SK-N-SH treated with all-trans-retinoic acid at 6 μM for 48 hours (cell line): ENCODE data around the gene IFRD2.

ENCODE experiments used
- ATAC-seq: fragments of 200-7000 bp; cut with Tn5 transposase; 3 replicates; pipeline ENCODE4 v1.9.1; 2020; ENCODE audit warnings: mild to moderate bottlenecking, moderate library complexity
- ARNTL ChIP-seq: fragments of 450-650 bp; formaldehyde crosslinking; IDR thresholded peaks from 2 replicates; pipeline ENCODE4 v1.5.0; 2020; ENCODE audit warnings: low read depth, mild to moderate bottlenecking, moderate library complexity, borderline replicate concordance
- BACH2 ChIP-seq: fragments of 250-450 bp; sonication (Bioruptor Pico); IDR thresholded peaks from 2 replicates; pipeline ENCODE4 v1.9.0; 2021; ENCODE audit warnings: mild to moderate bottlenecking, borderline replicate concordance
- CSDC2 ChIP-seq: fragments of 250-450 bp; sonication (Bioruptor Pico); IDR thresholded peaks from 2 replicates; pipeline ENCODE4 v1.5.0; 2020; ENCODE audit warnings: mild to moderate bottlenecking, moderate library complexity
- ESRRG ChIP-seq: fragments of 250-450 bp; sonication (Bioruptor Pico); IDR thresholded peaks from 2 replicates; pipeline ENCODE4 v1.6.1; 2021; ENCODE audit warnings: mild to moderate bottlenecking
- GLIS3 ChIP-seq: fragments of 250-450 bp; sonication (Bioruptor Pico); IDR thresholded peaks from 2 replicates; pipeline ENCODE4 v1.5.0; 2020; ENCODE audit warnings: mild to moderate bottlenecking, moderate library complexity
- ISL1 ChIP-seq: fragments of 250-450 bp; sonication (Bioruptor Pico); IDR thresholded peaks from 2 replicates; pipeline ENCODE4 v2.1.2; 2022; ENCODE audit warnings: mild to moderate bottlenecking, moderate library complexity
- OSR1 ChIP-seq: fragments of 250-450 bp; sonication (Bioruptor Pico); IDR thresholded peaks from 2 replicates; pipeline ENCODE4 v1.8.0; 2022; ENCODE audit warnings: moderate library complexity, mild to moderate bottlenecking, inconsistent platforms
- PPARA ChIP-seq: fragments of 250-450 bp; sonication (Bioruptor Pico); IDR thresholded peaks from 2 replicates; pipeline ENCODE4 v1.5.0; 2020; ENCODE audit warnings: mild to moderate bottlenecking, borderline replicate concordance
- RARB ChIP-seq: fragments of 250-450 bp; sonication (Bioruptor Pico); IDR thresholded peaks from 2 replicates; pipeline ENCODE4 v1.8.0; 2021; ENCODE audit warnings: mild to moderate bottlenecking, moderate library complexity
- SNAI2 ChIP-seq: fragments of 250-450 bp; sonication (Bioruptor Pico); IDR thresholded peaks from 2 replicates; pipeline ENCODE4 v1.5.0; 2020; ENCODE audit warnings: mild to moderate bottlenecking, moderate library complexity
- TCF4 ChIP-seq: fragments of 250-450 bp; sonication (Bioruptor Pico); IDR thresholded peaks from 2 replicates; pipeline ENCODE4 v1.8.0; 2021; ENCODE audit warnings: mild to moderate bottlenecking, moderate library complexity, borderline replicate concordance
- TOX ChIP-seq: fragments of 250-450 bp; sonication (Bioruptor Pico); IDR thresholded peaks from 2 replicates; pipeline ENCODE4 v1.8.0; 2021; ENCODE audit warnings: mild to moderate bottlenecking, moderate library complexity, borderline replicate concordance
- ZC3H10 ChIP-seq: fragments of 250-450 bp; sonication (Bioruptor Pico); IDR thresholded peaks from 2 replicates; pipeline ENCODE4 v1.5.1; 2021; ENCODE audit warnings: mild to moderate bottlenecking, moderate library complexity
- ZFP3 ChIP-seq: fragments of 250-450 bp; sonication (Bioruptor Pico); IDR thresholded peaks from 2 replicates; pipeline ENCODE4 v1.5.0; 2020; ENCODE audit warnings: mild to moderate bottlenecking, moderate library complexity
- ZFP30 ChIP-seq: fragments of 450-650 bp; formaldehyde crosslinking; IDR thresholded peaks from 2 replicates; pipeline ENCODE4 v1.5.0; 2022; ENCODE audit warnings: mild to moderate bottlenecking, moderate library complexity
- ZNF565 ChIP-seq: fragments of 450-650 bp; formaldehyde crosslinking; conservative IDR thresholded peaks from 2 replicates; pipeline ENCODE4 v1.5.0; 2020; ENCODE audit warnings: low read depth, mild to moderate bottlenecking, moderate library complexity
- ZNF70 ChIP-seq: fragments of 450-650 bp; formaldehyde crosslinking; IDR thresholded peaks from 2 replicates; pipeline ENCODE4 v1.5.0; 2020; ENCODE audit warnings: mild to moderate bottlenecking, moderate library complexity
- ZNF8 ChIP-seq: fragments of 450-650 bp; formaldehyde crosslinking; IDR thresholded peaks from 2 replicates; pipeline ENCODE4 v1.5.0; 2020; ENCODE audit warnings: mild to moderate bottlenecking, moderate library complexity
- TF ChIP-seq, protein P1 (sequence below): fragments of 250-450 bp; sonication (Bioruptor Pico); IDR thresholded peaks from 2 replicates; pipeline ENCODE4 v1.5.0; 2020; ENCODE audit warnings: mild to moderate bottlenecking, moderate library complexity
- TF ChIP-seq, protein P2 (sequence below): fragments of 250-450 bp; sonication (Bioruptor Pico); IDR thresholded peaks from 2 replicates; pipeline ENCODE4 v1.8.0; 2020; ENCODE audit warnings: mild to moderate bottlenecking, moderate library complexity, borderline replicate concordance
- TF ChIP-seq, protein P3 (sequence below): fragments of 250-450 bp; sonication (Bioruptor Pico); IDR thresholded peaks from 2 replicates; pipeline ENCODE4 v1.5.1; 2020; ENCODE audit warnings: low read depth, mild to moderate bottlenecking, moderate library complexity
- TF ChIP-seq, protein P4 (sequence below): fragments of 250-450 bp; sonication (Bioruptor Pico); IDR thresholded peaks from 2 replicates; pipeline ENCODE4 v1.5.1; 2021; ENCODE audit warnings: mild to moderate bottlenecking, moderate library complexity
- TF ChIP-seq, protein P5 (sequence below): fragments of 250-450 bp; sonication (Bioruptor Pico); IDR thresholded peaks from 2 replicates; pipeline ENCODE4 v1.8.0; 2021; ENCODE audit warnings: low read depth, mild to moderate bottlenecking, moderate library complexity, borderline replicate concordance

Gene IFRD2

DNA sequence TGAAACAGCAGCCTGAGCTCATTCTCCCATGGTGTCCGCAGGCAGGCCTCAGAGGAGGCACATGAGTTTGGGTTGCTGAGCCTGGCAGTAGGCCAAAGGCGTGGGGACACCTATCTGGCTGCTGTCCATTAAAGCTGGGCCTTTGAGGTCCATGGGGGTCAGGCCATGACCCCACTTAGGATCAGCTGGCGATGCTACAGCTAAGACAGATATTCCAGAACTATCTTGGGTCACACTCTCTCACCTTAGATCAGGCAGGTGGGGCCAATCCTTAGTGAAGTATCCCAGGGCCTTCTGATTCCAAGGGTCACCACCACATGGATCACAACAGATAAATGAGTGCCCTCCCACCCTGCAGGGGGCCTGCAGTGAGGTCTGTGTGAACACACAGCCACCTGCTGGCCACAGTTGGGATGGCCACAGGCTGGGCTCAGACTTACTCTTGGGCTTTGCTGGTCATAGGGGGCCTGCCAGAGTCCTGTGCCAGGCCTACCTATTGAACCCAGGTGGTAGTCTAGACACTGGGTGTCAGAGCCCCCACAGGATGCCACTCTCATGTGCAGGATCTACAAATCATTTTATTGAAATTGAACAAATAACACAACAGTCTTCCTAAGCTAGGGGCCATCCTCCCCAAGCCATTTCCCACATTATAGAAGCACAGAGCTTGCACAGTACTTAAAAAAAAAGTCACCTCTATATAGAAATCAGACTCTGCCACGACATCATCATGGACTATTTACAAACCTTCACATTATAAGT lies 32.3 kb upstream of the IFRD2 start:
- peak; percentile 56 for ATAC-seq
- TF ChIP-seq ZFP3 (CRISPR knock-in tag): no peak
- no peak for TF ChIP-seq BACH2 (CRISPR knock-in tag)
- TF ChIP-seq SNAI2 (CRISPR knock-in tag): no peak
- no peak for TF ChIP-seq ZNF565 (CRISPR knock-in tag)
- TF ChIP-seq ISL1 (CRISPR knock-in tag): no peak
- no peak for TF ChIP-seq TCF4 (CRISPR knock-in tag)
- no peak for TF ChIP-seq GLIS3
- TF ChIP-seq, protein P1, sequence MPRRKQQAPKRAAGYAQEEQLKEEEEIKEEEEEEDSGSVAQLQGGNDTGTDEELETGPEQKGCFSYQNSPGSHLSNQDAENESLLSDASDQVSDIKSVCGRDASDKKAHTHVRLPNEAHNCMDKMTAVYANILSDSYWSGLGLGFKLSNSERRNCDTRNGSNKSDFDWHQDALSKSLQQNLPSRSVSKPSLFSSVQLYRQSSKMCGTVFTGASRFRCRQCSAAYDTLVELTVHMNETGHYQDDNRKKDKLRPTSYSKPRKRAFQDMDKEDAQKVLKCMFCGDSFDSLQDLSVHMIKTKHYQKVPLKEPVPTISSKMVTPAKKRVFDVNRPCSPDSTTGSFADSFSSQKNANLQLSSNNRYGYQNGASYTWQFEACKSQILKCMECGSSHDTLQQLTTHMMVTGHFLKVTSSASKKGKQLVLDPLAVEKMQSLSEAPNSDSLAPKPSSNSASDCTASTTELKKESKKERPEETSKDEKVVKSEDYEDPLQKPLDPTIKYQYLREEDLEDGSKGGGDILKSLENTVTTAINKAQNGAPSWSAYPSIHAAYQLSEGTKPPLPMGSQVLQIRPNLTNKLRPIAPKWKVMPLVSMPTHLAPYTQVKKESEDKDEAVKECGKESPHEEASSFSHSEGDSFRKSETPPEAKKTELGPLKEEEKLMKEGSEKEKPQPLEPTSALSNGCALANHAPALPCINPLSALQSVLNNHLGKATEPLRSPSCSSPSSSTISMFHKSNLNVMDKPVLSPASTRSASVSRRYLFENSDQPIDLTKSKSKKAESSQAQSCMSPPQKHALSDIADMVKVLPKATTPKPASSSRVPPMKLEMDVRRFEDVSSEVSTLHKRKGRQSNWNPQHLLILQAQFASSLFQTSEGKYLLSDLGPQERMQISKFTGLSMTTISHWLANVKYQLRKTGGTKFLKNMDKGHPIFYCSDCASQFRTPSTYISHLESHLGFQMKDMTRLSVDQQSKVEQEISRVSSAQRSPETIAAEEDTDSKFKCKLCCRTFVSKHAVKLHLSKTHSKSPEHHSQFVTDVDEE: no peak
- TF ChIP-seq, protein P2, sequence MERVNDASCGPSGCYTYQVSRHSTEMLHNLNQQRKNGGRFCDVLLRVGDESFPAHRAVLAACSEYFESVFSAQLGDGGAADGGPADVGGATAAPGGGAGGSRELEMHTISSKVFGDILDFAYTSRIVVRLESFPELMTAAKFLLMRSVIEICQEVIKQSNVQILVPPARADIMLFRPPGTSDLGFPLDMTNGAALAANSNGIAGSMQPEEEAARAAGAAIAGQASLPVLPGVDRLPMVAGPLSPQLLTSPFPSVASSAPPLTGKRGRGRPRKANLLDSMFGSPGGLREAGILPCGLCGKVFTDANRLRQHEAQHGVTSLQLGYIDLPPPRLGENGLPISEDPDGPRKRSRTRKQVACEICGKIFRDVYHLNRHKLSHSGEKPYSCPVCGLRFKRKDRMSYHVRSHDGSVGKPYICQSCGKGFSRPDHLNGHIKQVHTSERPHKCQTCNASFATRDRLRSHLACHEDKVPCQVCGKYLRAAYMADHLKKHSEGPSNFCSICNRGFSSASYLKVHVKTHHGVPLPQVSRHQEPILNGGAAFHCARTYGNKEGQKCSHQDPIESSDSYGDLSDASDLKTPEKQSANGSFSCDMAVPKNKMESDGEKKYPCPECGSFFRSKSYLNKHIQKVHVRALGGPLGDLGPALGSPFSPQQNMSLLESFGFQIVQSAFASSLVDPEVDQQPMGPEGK: no peak
- TF ChIP-seq ESRRG (CRISPR knock-in tag): no peak
- TF ChIP-seq, protein P3, sequence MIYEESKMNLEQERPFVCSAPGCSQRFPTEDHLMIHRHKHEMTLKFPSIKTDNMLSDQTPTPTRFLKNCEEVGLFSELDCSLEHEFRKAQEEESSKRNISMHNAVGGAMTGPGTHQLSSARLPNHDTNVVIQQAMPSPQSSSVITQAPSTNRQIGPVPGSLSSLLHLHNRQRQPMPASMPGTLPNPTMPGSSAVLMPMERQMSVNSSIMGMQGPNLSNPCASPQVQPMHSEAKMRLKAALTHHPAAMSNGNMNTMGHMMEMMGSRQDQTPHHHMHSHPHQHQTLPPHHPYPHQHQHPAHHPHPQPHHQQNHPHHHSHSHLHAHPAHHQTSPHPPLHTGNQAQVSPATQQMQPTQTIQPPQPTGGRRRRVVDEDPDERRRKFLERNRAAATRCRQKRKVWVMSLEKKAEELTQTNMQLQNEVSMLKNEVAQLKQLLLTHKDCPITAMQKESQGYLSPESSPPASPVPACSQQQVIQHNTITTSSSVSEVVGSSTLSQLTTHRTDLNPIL (CRISPR knock-in tag): no peak
- no peak for TF ChIP-seq ZNF8
- TF ChIP-seq OSR1 (CRISPR knock-in tag): no peak
- no peak for TF ChIP-seq ZFP30

DNA sequence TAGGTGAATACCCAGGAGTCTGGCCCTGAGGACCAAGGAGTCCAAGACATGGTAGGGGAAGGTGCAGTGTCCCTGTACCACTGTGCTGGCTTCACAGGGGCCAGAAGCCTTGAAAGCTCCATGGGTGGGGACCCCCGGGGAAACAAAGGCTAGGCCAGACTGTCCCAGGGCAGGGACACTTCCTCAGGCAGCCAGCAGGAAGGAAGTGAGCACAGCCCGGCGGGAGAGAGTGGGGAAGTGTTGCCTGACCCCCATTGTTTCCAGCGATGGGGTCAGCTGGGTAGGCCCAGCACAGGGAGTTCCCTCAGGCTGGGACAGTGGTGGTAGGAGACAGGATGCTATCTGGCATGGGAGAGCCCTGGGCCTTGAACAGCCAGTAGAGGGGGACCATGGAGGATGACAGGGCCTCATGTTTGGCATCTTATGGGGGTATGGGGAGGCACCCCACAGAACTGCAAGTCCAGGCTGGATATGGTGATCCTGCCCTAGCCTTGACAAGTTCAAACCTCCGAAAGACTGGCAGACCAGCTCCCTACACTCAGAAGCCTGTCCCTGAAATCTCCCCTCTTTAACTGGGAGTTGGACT lies 31.5 kb upstream of the IFRD2 start:
- TF ChIP-seq ZNF565 (CRISPR knock-in tag) (no peak), ESRRG (CRISPR knock-in tag) (no peak), ZNF8 (no peak), ZC3H10 (no peak), ZNF70 (CRISPR knock-in tag) (no peak), TOX (CRISPR knock-in tag) (no peak), RARB (CRISPR knock-in tag) (no peak), ZFP3 (CRISPR knock-in tag) (no peak), TCF4 (CRISPR knock-in tag) (no peak), ARNTL (CRISPR knock-in tag) (no peak), SNAI2 (CRISPR knock-in tag) (no peak), ZFP30 (no peak), ISL1 (CRISPR knock-in tag) (no peak), CSDC2 (CRISPR knock-in tag) (no peak), PPARA (CRISPR knock-in tag) (no peak), OSR1 (CRISPR knock-in tag) (no peak), GLIS3 (no peak)
- TF ChIP-seq, protein P4, sequence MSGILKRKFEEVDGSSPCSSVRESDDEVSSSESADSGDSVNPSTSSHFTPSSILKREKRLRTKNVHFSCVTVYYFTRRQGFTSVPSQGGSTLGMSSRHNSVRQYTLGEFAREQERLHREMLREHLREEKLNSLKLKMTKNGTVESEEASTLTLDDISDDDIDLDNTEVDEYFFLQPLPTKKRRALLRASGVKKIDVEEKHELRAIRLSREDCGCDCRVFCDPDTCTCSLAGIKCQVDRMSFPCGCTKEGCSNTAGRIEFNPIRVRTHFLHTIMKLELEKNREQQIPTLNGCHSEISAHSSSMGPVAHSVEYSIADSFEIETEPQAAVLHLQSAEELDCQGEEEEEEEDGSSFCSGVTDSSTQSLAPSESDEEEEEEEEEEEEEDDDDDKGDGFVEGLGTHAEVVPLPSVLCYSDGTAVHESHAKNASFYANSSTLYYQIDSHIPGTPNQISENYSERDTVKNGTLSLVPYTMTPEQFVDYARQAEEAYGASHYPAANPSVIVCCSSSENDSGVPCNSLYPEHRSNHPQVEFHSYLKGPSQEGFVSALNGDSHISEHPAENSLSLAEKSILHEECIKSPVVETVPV (CRISPR knock-in tag): no peak
- TF ChIP-seq, protein P2: no peak
- TF ChIP-seq, protein P5, sequence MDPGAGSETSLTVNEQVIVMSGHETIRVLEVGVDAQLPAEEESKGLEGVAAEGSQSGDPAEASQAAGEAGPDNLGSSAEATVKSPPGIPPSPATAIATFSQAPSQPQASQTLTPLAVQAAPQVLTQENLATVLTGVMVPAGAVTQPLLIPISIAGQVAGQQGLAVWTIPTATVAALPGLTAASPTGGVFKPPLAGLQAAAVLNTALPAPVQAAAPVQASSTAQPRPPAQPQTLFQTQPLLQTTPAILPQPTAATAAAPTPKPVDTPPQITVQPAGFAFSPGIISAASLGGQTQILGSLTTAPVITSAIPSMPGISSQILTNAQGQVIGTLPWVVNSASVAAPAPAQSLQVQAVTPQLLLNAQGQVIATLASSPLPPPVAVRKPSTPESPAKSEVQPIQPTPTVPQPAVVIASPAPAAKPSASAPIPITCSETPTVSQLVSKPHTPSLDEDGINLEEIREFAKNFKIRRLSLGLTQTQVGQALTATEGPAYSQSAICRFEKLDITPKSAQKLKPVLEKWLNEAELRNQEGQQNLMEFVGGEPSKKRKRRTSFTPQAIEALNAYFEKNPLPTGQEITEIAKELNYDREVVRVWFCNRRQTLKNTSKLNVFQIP (CRISPR knock-in tag): no peak
- TF ChIP-seq, all 23 proteins: peak for 0
- no peak for ATAC-seq
